GM21367 (cell line): ENCODE data around the gene CAMSAP1.

Experiments
- ATAC-seq: cut with Tn5 transposase; IDR thresholded peaks from one replicate; pipeline ENCODE4 v1.9.1; 2021; ENCODE audit not compliant: unreplicated experiment

The CAMSAP1 gene

DNA sequence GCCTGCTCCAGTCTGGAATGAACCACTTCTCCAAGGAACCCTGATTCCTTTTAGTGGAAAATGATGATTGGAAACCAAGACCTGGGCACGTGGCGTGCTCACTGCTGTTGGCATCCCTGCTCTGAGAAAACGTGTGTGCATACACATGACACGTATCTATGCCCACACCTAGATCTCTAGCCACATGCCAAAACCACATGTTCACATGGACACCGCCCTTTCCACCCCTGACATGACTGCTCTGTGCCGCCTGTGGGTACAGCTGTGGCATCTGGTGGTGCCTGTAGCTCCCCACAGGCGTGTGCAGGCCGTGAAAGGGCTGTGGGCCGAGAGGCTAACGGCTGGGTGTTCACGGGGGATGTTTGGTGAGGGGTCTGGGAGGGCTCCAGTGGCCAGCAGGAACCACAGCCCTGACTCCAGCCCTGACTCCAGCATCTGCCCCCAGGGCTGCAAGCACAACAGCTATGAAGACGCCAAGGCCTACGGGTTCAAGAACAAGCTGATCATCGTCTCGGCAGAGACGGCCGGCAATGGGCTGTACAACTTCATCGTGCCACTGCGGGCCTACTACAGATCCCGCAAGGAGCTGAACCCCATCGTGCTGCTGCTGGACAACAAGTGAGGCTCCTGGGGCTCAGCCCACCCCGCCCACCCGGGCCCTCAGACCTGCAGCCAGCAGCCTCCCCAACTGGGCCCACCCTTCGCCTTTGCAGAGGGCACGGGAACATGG lies 130.3 kb downstream of the CAMSAP1 start:
- ATAC-seq, result no peak

DNA sequence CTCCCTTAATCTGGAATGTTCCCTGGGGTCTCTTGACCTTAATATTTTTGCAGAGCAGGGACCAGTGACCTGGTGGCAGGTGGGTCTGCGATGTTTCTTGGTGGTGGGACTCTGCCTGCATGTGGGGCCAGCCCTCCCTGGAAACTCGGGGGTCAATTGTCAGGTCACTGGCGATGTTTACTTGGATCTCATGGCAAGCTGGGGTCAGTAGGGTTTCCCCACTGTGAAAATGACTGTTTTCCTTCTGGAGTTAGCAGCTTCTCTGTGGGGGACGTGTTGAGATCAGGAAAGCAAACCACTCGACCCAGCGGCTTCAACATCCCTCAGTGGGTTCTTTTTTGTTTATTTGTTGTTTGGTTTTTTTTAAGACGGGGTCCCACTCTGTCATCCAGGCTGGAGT lies 131.4 kb downstream of the CAMSAP1 start:
- ATAC-seq, result no peak

DNA sequence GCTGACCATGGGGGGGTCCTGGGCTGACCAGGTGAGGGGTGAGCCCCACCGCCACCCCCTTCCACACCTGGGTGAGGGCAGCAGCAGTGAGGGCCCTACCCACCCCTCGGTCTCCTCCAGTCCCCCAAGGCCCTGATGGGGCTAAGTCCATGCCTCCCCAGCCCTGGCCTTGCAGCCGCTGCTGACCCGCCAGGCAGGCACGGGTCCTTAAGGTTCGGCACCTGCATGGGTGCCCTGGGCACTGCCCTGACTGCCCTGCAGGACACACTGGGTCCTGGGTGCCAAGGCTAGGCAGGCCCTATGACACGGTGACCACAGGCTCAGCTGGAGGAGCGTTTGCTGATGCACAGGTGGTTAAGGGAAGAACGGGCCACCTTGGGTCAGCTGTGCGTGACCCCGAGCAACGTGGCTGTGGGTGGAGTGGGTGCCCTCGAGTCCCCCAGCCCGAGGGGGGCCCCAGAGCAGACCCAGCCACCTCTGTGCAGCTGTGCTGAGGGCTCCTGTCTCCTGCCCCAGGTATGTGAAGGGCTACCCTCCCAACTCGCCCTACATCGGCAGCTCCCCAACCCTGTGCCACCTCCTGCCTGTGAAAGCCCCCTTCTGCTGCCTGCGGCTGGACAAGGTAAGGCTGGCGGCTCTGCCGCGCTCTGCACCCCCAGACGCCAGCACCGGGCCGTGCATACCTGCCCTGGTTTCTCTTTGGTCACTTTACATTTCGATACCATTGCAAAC lies 132.4 kb downstream of the CAMSAP1 start:
- no peak for ATAC-seq

DNA sequence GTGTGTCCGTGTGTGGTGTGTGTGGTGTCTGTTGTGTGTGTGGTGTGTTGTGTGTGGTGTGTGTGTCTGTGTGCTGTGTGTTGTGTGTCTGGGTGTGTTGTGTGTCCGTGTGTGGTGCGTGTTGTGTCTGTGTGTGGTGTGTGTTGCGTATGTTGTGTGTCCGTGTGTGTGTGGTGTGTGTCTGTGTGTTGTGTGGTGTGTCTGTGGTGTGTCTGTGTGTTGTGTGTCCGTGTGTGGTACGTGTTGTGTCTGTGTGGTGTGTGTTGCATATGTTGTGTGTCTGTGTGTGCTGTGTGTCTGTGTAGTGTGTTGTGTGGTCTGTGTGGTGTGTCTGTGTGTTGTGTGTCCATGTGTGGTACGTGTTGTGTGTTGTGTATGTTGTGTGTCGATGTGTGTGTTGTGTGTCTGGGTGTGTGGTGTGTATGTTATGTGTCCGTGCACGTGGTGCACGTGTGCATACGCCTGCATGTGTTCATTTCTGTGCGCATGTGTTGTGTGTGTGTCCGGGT lies 133.1 kb downstream of the CAMSAP1 start:
- no peak for ATAC-seq

DNA sequence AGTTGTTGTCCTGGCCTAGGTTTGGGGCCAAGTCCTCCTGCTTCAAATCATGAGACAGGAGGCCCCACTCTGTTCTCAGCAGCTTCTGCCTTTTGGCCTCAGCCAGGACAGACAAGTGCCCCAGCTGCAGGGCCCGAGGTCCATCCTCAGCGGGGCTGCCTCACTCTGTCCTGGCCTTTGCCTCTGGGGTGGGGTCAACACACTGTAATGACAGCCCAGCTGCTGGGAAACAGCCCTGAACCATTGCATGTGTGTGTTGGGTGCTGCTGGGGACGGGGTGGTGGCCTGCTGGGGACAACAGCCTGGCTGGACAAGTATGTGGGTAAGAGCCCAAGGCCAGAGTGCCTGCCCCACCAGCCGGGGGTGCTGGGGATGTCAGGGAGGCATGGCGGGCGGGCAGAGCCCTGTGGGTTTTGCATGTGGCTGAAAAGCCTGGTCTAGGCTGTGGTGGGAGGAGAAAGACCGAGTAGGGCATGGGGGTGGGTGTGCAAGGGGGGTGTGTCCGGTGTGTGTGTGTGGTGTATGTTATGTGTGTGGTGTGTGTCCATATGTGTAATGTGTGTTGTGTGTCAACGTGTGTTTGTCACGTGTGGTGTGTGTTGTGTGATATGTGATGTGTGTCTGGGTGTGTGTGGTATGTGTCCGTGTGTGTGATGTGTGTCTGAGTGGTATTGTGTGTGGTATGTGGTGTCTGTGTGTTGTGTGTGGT lies 133.7 kb downstream of the CAMSAP1 start:
- ATAC-seq, result no peak

DNA sequence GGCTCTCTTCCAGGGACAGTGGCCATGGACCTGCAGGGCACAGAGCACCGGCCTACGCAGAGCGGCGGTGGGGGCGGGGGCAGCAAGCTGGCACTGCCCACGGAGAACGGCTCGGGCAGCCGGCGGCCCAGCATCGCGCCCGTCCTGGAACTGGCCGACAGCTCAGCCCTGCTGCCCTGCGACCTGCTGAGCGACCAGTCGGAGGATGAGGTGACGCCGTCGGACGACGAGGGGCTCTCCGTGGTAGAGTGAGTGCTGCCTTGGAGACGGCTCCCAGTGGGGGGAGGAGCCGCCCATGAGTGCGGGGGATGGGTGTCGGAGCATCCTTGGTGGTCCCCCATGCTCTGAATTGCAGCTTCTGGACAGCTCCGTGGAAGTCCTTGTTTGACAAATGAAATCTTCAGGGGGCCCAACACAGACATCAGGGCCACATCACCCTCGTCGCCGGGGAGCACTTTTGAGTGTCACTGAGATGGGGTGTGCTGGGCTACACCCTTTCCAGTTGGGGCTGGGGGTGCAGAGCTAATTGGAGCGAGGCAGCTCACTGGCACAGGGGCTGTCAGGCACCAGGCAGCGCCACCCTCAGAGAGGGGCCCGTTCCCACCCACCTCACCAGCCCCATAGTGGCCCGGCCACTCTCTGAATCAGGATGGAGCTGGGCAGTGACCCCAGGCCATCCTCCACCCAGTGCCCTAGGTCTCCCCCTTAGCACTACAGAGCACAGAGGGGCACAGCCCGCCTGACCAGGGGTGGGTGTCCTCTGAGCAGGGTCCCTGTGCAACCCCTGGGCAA lies 134.4 kb downstream of the CAMSAP1 start:
- ATAC-seq, result no peak

DNA sequence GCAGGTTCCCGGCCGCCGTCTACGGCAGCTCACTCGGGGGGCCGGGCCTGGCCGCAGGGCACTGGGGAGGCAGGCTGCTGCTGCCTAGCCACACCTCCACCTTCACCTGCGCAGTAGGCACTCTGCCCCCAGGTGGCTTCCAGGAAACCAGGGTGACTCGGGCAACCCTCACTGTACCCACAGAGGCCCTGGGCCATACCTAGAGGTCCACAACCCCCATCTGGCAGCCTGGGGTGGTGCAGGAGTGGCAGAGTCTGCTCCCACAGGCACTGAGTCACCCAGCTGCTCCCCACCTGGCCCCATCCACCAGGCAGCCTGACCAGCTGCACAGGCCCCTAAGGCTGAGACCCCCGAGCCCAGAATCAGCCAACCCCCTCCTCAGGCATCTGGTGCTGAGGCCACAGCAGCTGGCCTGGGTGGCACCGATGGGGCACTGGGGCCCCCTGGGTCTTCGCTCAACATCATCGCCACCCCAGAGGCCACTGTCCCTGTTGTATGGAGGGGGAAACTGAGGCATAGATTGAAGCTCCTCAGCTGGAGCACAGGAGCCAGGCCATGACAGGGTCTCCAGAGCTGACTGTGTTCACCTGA lies 135.2 kb downstream of the CAMSAP1 start:
- no peak for ATAC-seq

DNA sequence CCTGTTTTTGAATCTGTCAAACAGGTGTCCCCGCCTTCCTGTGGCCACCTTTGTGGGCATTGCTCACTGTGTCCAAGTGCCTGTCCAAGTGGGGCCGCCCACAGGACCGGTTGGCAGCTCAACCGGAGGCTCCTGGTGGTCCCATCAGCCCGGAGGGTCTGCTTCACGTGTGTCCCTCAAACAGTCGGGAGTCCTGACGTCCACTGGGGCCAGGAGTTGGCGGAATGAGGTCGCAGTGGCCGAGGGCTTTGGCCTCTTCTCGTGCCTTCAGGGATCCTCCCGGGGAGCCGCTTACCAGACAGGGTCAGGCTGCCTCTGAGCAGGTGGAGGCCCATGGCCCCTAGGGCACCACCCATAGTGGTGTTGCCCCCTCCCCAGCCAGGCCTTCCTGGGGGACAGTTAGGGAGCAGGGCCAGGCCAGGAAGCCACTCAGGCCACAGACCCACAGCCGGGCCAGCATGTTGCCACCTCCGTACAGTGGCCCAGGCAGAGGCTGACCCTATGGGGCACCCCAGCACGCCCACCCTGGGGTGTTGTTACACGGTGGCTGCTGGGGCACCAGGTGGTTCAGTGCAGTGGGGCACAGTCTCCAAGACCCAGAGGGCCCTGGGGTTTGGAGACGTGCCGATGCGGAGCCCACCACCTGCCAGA lies 135.8 kb downstream of the CAMSAP1 start:
- no peak for ATAC-seq

DNA sequence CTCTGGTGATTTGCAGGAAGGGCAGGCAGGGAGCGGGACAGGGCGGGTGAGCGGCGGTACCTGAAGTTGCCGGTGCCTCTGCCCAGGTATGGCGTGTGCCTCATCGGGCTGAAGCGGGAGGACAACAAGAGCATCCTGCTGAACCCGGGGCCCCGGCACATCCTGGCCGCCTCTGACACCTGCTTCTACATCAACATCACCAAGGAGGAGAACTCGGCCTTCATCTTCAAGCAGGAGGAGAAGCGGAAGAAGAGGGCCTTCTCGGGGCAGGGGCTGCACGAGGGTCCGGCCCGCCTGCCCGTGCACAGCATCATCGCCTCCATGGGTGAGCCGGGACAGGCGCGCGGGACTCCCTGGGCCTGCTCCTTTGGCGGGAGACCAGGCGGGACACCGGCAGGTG lies 136.6 kb downstream of the CAMSAP1 start:
- ATAC-seq, result no peak

DNA sequence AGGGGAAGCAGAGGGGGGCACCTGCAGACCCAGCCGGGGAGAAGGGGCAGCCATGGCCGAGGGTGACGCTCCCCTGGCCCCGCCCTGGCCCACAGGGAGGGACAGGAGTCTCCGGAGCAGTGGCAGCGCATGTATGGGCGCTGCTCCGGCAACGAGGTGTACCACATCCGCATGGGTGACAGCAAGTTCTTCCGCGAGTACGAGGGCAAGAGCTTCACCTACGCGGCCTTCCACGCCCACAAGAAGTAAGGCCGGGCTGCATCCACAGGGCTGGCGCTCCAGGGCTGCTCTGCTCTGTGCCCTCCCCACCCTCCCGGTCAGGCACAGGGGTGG lies 137.2 kb downstream of the CAMSAP1 start:
- ATAC-seq, result no peak

DNA sequence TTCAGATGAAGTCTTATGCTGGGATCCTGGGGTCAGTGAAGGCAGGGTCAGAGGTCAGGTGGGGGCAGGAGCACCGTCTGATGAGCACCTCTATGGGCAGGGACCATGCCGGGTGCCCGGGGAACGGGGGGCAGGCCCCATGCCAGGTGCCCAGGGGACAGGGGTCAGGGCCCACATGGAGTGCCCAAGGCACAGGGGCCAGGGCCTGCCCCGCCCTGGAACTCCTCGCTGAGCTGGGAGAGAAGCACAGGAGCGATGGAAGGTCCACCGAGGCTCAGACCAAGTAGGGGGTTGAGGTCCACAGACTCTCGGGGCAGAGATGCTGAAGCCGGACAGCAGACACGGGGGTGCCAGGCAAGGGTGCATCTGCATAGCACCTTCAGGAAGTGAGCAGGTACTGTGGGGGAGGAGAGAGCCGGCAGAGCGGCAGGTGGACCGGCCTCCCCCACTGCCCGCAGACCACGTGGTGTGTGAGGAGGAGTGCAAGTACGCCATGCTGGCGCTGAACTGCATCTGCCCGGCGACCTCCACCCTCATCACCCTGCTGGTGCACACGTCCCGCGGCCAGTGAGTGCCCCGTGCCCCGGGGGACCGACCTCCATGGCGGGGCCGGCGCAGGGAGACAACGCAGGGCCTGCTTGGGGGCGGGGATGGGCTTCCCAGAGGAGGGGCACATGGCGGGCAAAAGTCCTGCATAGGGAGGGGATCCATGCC lies 137.7 kb downstream of the CAMSAP1 start:
- no peak for ATAC-seq

DNA sequence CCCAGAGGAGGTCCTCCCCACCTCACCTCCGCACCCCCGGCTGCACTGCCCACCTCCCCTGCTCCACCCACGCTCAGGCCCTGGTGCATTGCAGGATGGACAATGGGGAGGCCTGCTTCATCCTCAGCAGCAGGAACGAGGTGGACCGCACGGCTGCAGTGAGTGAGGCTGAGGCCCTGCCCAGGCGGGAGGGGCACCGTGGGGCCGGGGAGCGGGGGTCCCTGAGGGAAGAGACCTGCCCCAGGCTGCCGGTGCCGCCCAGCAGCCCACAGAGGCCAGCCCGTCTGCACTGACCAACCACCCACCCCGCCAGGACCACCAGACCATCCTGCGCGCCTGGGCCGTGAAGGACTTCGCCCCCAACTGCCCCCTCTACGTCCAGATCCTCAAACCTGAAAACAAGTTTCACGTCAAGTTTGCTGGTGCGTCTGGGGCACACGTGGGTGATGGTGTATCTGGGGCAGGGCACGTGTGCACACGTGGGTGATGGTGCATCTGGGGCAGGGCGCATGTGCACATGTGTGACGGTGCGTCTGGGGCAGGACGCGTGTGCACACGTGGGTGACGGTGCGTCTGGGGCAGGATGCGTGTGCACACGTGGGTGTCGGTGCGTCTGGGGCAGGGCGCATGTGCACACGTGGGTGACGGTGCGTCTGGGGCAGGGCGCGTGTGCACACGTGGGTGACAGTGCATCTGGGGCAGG lies 138.7 kb downstream of the CAMSAP1 start:
- no peak for ATAC-seq

DNA sequence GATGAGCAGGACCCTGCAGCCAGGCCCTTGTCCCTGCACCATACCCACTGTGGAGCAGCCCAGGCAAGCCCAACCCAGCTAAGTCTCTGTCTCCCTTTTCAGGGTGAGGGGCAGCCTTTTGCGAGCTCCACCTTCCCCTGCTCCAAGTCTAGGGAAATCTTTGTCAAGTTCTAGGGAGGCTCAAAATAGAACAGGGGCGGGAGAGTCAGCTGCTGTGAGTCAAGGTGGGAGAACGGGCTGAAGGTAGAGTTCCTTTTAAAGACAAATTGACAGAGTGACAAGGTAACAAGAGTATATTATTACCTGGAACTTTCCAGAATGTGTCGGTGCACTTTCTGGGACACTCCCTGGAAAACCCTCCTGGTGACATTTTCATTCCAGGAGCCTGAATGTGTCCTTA lies 140.6 kb downstream of the CAMSAP1 start:
- no peak for ATAC-seq

DNA sequence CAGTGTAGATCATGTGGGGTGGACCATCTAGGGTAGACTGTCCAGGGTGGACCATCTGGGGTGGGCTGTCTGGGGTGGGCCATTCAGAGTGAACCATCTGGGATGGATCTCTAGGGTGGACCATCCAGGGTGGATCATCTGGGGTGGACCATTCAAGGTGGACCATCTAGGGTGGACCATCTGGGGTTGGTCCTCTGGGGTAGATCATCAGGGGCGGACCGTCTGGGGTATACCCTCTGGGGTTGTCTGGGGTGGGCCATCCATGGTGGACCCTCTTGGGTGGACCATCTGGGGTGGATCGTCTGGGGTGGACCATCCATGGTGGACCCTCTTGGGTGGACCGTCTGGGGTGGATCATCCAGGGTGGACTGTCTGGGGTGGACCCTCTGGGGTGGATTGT lies 141.1 kb downstream of the CAMSAP1 start:
- ATAC-seq, result no peak

DNA sequence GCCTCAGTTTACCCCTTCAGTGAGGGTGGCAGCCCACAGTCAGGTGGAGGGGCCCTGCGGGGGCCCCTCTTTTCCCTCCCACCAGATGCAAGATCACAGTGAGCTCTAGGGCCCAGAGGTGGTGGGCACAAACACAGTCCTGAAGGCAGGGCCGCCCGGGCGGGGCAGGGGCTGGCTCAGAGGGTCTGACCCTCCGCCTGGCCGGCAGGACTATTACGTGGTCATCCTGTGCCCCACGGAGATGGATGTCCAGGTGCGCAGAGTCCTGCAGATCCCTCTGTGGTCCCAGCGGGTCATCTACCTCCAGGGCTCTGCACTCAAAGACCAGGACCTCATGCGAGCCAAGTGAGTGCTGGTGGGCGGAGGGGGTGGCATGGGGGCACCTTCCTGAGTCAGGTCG lies 141.9 kb downstream of the CAMSAP1 start:
- ATAC-seq, result no peak

DNA sequence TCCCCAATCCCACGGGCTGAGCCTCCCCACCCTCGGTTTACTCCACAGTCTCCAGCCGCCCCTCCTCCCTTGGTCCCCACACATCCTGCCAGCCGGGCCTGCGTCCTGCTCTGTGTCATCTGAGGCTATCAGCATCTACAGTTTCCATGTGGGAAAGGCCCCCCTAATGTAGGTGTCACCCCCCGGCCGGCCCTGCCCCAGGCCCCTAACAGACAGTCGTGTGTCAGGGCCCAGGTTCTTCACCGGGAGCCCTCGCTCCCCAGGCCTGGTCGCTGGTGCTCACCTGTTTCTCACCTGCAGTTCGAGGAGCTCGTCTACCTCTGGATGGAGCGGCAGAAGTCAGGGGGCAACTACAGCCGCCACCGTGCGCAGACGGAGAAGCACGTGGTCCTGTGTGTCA lies 142.6 kb downstream of the CAMSAP1 start:
- ATAC-seq, result no peak

DNA sequence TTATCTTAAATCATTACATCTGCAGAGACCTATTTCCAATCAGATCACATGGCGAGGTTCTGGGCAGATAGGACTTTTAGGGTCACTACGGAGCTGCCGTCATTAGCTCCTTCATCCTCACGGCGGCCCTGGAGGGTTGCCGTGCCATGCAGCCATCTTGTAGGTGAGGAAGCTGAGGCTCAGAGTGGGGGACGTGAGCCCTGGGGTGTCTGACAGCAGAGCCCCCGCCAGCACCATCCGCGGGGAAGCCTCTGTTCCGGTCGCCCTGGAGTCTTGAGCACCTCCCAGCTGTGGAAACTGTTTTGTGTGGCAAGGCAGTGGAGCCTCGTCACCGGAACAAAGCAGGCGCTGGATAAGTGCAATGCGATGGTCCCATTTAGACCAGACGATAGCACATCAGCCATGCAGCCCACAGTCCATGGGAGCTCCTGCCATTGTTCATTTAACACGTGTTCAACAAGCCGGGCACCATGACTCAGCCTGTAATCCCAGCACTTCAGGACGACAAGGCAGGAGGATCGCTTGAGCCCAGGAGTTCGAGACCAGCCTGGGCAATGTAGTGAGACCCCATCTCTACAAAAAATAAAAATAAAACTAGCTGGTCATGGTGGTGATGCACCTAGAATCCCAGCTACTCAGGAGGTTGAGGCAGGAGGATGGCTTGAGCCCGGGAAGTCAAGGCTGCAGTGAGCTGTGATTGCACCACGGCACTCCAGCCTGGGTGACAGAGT lies 143.5 kb downstream of the CAMSAP1 start:
- no peak for ATAC-seq

DNA sequence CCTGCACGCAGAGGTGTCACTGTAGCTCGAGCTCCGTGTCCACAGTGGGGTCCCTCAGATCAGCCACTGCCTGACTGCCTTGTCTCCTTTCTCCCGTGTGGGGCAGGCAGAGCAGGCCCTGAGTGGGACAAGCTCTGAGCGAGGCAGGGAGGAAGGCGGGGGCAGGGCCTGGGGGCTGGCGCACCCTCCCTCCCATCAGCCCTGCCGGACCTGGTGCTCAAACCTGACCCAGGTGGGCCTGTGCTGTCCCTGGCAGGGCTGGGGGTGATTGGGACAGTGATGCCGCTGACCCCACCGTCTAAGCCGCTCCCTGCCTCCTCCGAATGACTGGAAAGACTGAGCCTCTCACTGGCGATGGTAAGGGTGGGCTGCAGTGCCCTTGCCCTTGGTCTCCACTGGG lies 144.4 kb downstream of the CAMSAP1 start:
- ATAC-seq, result no peak

DNA sequence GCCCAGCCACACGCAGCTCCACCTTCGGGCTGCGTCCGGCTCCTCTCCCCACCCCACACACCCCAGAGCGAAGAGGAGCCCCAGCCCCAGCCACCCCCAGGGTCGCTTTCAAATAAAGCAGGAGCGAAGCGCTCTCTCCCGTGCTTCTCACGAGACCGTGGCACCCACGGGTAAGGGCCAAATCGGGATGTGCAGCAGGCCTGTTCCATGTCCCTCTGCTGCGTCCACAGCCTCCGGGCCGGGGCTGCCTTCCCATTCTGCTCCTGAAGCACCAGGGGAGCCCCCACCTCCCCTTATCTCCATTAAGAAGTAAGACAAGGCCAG lies 145.5 kb downstream of the CAMSAP1 start:
- no peak for ATAC-seq
